Liver (tissue), 9 donors: Measurements from ENCODE around the gene SGK1. TPM values are rescaled to one million over a fixed set of nuclear protein-coding genes. Genes with fewer than 3 reads are reported as not detected.

Experiments
- DNase-seq: peaks from one replicate; pipeline ENCODE4 v3.0.0-alpha.2; 2017; ENCODE audit warnings: low spot score
- H3K27ac ChIP-seq, 2 donors: one replicate each; pipeline ENCODE4 v1.7.0; 2013; ENCODE audit warnings: inconsistent platforms in 2 of 2, low read length in 2 of 2, control low read depth in 1 of 2, low read depth in 1 of 2, mild to moderate bottlenecking in 1 of 2
- H3K27me3 ChIP-seq, 4 donors: one replicate each; pipeline versions ENCODE4 v1.6.1 to v1.7.0; 2013; ENCODE audit warnings: low read length in 3 of 4, inconsistent platforms in 1 of 4, mild to moderate bottlenecking in 1 of 4, moderate library complexity in 1 of 4; ENCODE audit not compliant: control insufficient read depth in 4 of 4, insufficient read depth in 4 of 4
- H3K36me3 ChIP-seq, 4 donors: one replicate each; pipeline versions ENCODE4 v1.6.1 to v1.7.0; 2013; ENCODE audit warnings: low read length in 3 of 4, mild to moderate bottlenecking in 3 of 4, low read depth in 1 of 4, moderate library complexity in 1 of 4; ENCODE audit not compliant: control insufficient read depth in 4 of 4, insufficient read depth in 3 of 4
- H3K4me1 ChIP-seq, 4 donors: one replicate each; pipeline versions ENCODE4 v1.6.1 to v1.7.0; 2013; ENCODE audit warnings: low read length in 3 of 4, mild to moderate bottlenecking in 3 of 4, moderate library complexity in 1 of 4; ENCODE audit not compliant: control insufficient read depth in 4 of 4, insufficient read depth in 4 of 4
- H3K4me3 ChIP-seq, 3 donors: one replicate each; pipeline versions ENCODE4 v1.6.1 to v1.7.0; 2013; ENCODE audit warnings: low read length in 3 of 3, control low read depth in 1 of 3, low read depth in 1 of 3, mild to moderate bottlenecking in 1 of 3
- H3K9ac ChIP-seq, 2 donors: one replicate each; pipeline ENCODE4 v1.7.0; 2013; ENCODE audit warnings: low read length in 2 of 2, mild to moderate bottlenecking in 2 of 2, moderate library complexity in 2 of 2, control low read depth in 1 of 2, low read depth in 1 of 2
- H3K9me3 ChIP-seq, 4 donors: one replicate each; pipeline versions ENCODE4 v1.6.1 to v1.7.0; 2013; ENCODE audit warnings: low read length in 3 of 4; ENCODE audit not compliant: control insufficient read depth in 4 of 4
- EGR1 ChIP-seq, 2 donors: IDR thresholded peaks; 2 replicates each; pipeline ENCODE4 v1.6.1; 2016 to 2018; ENCODE audit warnings: antibody characterized with exemption in 2 of 2, low read depth in 2 of 2
- FOXA1 ChIP-seq: IDR thresholded peaks from 2 replicates; pipeline ENCODE4 v1.6.1; 2016; ENCODE audit warnings: antibody characterized with exemption
- FOXA2 ChIP-seq: IDR thresholded peaks from 2 replicates; pipeline ENCODE4 v1.6.1; 2016; ENCODE audit warnings: antibody characterized with exemption
- GABPA ChIP-seq, 2 donors: IDR thresholded peaks in 1 of 2; conservative IDR thresholded peaks in 1 of 2; 2 replicates each; pipeline ENCODE4 v1.6.1; 2016; ENCODE audit warnings: antibody characterized with exemption in 2 of 2, mild to moderate bottlenecking in 1 of 2, moderate library complexity in 1 of 2
- HNF4A ChIP-seq, 2 donors: conservative IDR thresholded peaks; 2 replicates each; pipeline ENCODE4 v1.6.1; 2016; ENCODE audit warnings: antibody characterized with exemption in 2 of 2, mild to moderate bottlenecking in 2 of 2
- HNF4G ChIP-seq: IDR thresholded peaks from 2 replicates; pipeline ENCODE4 v1.6.1; 2016; ENCODE audit warnings: antibody characterized with exemption
- JUND ChIP-seq, 2 donors: IDR thresholded peaks; 2 replicates each; pipeline ENCODE4 v1.6.1; 2016; ENCODE audit warnings: antibody characterized with exemption in 2 of 2
- NR2F2 ChIP-seq: IDR thresholded peaks from 2 replicates; pipeline ENCODE4 v1.6.1; 2016; ENCODE audit warnings: antibody characterized with exemption
- RAD21 ChIP-seq, 2 donors: IDR thresholded peaks; 2 replicates each; pipeline ENCODE4 v1.6.1; 2016; ENCODE audit warnings: antibody characterized with exemption in 2 of 2, mild to moderate bottlenecking in 2 of 2
- RXRA ChIP-seq, 2 donors: IDR thresholded peaks; 2 replicates each; pipeline ENCODE4 v1.6.1; 2017 to 2018; ENCODE audit warnings: antibody characterized with exemption in 2 of 2, mild to moderate bottlenecking in 1 of 2
- SP1 ChIP-seq: IDR thresholded peaks from 2 replicates; pipeline ENCODE4 v1.6.1; 2018; ENCODE audit warnings: antibody characterized with exemption, mild to moderate bottlenecking
- TAF1 ChIP-seq: conservative IDR thresholded peaks from 2 replicates; pipeline ENCODE4 v1.6.1; 2016; ENCODE audit warnings: antibody characterized with exemption, mild to moderate bottlenecking
- YY1 ChIP-seq: IDR thresholded peaks from 2 replicates; pipeline ENCODE4 v1.6.1; 2016; ENCODE audit warnings: antibody characterized with exemption, mild to moderate bottlenecking
- WGBS: extraction: QIAGEN DNeasy Blood & Tissue Kit; methylation state at CpG from one replicate; pipeline ENCODE4 v1.1.7; 2013; 5-methylcytosine and 5-hydroxymethylcytosine counted together
- polyA plus RNA-seq, 2 donors: library from polyadenylated mRNA; stranded (reverse) in 1 of 2; unstranded in 1 of 2; fragments of 200-250 nt in 1 of 2; fragments of >200 nt in 1 of 2; fragmentation: Nextera tagmentation in 1 of 2; extraction: Ambion mirVana in 1 of 2; gene quantifications; one replicate each; pipeline versions ENCODE4 v1.2.1 to v1.2.3, GENCODE V29; 2013 to 2015
- total RNA-seq, 2 donors: library from RNA; depleted of rRNA; stranded (reverse); fragments of >200 nt; gene quantifications; one replicate each; pipeline ENCODE4 v1.2.3, GENCODE V29; 2014
- TF ChIP-seq, protein P1 (sequence below): IDR thresholded peaks from 2 replicates; pipeline ENCODE4 v1.6.1; 2016; ENCODE audit warnings: antibody characterized with exemption
- TF ChIP-seq, protein P2 (sequence below): IDR thresholded peaks from 2 replicates; pipeline ENCODE4 v1.6.1; 2016; ENCODE audit warnings: antibody characterized with exemption, mild to moderate bottlenecking
- TF ChIP-seq, protein P3 (sequence below): IDR thresholded peaks from 2 replicates; pipeline ENCODE4 v1.6.1; 2016; ENCODE audit warnings: antibody characterized with exemption
- TF ChIP-seq, protein P4 (sequence below): fragments of 150-350 bp; IDR thresholded peaks from 2 replicates; pipeline ENCODE4 v1.5.1; 2017; ENCODE audit warnings: improper control_type of control experiment, low read depth, low read length; ENCODE audit not compliant: missing input control
- TF ChIP-seq, protein P5 (sequence below): IDR thresholded peaks from 2 replicates; pipeline ENCODE4 v1.6.1; 2016; ENCODE audit warnings: antibody characterized with exemption
- donor health status: healthy.
- donor health status: healthy.
- donor health status: healthy.
- donor health status: healthy.
- donor health status: healthy.

SGK1 gene
- total and polyA plus RNA-seq, 4 donors: 28.0 to 113 (median 35.4) TPM

DNA sequence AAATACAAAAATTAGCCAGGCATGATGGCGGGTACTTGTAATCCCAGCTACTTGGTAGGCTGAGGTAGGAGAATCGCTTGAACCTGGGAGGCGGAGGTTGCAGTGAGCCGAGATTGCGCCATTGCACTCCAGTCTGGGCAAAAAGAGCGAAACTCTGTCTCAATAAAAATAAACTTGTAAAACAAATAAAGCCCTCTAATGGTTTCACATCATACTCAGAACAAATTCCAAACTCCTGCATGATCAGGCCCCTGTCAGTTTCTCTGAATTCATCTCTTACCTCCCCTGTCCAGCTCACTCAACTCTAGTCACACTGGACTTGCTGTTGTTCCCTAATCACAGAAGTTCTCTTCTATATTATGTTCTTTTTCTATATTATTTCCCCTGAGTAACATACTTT is 43.1 kb upstream of the SGK1 start:
- H3K9me3 ChIP-seq: no peaks in the 10 kb centered on the region
- no peak overlapping the region for H3K4me3 ChIP-seq
- no peaks in the 10 kb centered on the region for H3K36me3 ChIP-seq
- no peaks in the 10 kb centered on the region for H3K4me1 ChIP-seq
- WGBS: 79% methylated on average over 6 of the region's 6 CpGs
- no peak for DNase-seq
- TF ChIP-seq RXRA (IDR thresholded peaks at IDR 0.05): peak in 1 of 2 donors; percentile 9
- TF ChIP-seq, protein P1, sequence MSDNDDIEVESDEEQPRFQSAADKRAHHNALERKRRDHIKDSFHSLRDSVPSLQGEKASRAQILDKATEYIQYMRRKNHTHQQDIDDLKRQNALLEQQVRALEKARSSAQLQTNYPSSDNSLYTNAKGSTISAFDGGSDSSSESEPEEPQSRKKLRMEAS: no peak
- TF ChIP-seq EGR1 (IDR thresholded peaks at IDR 0.05; ENCODE audit: low read depth in 2 of 2): no peak
- TF ChIP-seq, protein P2, sequence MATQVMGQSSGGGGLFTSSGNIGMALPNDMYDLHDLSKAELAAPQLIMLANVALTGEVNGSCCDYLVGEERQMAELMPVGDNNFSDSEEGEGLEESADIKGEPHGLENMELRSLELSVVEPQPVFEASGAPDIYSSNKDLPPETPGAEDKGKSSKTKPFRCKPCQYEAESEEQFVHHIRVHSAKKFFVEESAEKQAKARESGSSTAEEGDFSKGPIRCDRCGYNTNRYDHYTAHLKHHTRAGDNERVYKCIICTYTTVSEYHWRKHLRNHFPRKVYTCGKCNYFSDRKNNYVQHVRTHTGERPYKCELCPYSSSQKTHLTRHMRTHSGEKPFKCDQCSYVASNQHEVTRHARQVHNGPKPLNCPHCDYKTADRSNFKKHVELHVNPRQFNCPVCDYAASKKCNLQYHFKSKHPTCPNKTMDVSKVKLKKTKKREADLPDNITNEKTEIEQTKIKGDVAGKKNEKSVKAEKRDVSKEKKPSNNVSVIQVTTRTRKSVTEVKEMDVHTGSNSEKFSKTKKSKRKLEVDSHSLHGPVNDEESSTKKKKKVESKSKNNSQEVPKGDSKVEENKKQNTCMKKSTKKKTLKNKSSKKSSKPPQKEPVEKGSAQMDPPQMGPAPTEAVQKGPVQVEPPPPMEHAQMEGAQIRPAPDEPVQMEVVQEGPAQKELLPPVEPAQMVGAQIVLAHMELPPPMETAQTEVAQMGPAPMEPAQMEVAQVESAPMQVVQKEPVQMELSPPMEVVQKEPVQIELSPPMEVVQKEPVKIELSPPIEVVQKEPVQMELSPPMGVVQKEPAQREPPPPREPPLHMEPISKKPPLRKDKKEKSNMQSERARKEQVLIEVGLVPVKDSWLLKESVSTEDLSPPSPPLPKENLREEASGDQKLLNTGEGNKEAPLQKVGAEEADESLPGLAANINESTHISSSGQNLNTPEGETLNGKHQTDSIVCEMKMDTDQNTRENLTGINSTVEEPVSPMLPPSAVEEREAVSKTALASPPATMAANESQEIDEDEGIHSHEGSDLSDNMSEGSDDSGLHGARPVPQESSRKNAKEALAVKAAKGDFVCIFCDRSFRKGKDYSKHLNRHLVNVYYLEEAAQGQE: no peak
- no peak for TF ChIP-seq SP1
- no peak for TF ChIP-seq HNF4G
- no peak for TF ChIP-seq FOXA2
- no peak for TF ChIP-seq JUND (IDR thresholded peaks at IDR 0.05)
- TF ChIP-seq GABPA (IDR thresholded peaks at IDR 0.05 in 1 of 2, conservative IDR thresholded peaks at IDR 0.05 in 1 of 2): no peak
- no peak for TF ChIP-seq TAF1
- TF ChIP-seq, protein P3, sequence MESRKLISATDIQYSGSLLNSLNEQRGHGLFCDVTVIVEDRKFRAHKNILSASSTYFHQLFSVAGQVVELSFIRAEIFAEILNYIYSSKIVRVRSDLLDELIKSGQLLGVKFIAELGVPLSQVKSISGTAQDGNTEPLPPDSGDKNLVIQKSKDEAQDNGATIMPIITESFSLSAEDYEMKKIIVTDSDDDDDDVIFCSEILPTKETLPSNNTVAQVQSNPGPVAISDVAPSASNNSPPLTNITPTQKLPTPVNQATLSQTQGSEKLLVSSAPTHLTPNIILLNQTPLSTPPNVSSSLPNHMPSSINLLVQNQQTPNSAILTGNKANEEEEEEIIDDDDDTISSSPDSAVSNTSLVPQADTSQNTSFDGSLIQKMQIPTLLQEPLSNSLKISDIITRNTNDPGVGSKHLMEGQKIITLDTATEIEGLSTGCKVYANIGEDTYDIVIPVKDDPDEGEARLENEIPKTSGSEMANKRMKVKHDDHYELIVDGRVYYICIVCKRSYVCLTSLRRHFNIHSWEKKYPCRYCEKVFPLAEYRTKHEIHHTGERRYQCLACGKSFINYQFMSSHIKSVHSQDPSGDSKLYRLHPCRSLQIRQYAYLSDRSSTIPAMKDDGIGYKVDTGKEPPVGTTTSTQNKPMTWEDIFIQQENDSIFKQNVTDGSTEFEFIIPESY: no peak
- no peak for TF ChIP-seq NR2F2
- TF ChIP-seq, protein P4, sequence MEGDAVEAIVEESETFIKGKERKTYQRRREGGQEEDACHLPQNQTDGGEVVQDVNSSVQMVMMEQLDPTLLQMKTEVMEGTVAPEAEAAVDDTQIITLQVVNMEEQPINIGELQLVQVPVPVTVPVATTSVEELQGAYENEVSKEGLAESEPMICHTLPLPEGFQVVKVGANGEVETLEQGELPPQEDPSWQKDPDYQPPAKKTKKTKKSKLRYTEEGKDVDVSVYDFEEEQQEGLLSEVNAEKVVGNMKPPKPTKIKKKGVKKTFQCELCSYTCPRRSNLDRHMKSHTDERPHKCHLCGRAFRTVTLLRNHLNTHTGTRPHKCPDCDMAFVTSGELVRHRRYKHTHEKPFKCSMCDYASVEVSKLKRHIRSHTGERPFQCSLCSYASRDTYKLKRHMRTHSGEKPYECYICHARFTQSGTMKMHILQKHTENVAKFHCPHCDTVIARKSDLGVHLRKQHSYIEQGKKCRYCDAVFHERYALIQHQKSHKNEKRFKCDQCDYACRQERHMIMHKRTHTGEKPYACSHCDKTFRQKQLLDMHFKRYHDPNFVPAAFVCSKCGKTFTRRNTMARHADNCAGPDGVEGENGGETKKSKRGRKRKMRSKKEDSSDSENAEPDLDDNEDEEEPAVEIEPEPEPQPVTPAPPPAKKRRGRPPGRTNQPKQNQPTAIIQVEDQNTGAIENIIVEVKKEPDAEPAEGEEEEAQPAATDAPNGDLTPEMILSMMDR: no peak
- no peak for TF ChIP-seq RAD21 (IDR thresholded peaks at IDR 0.05)
- TF ChIP-seq, protein P5, sequence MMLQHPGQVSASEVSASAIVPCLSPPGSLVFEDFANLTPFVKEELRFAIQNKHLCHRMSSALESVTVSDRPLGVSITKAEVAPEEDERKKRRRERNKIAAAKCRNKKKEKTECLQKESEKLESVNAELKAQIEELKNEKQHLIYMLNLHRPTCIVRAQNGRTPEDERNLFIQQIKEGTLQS: no peak
- TF ChIP-seq HNF4A (conservative IDR thresholded peaks at IDR 0.05): peak in 1 of 2 donors; percentile 28
- no peak for TF ChIP-seq YY1
- no peak for TF ChIP-seq FOXA1
- no peak overlapping the region for H3K9ac ChIP-seq
- H3K27ac ChIP-seq: no peak overlapping the region
- no peaks in the 10 kb centered on the region for H3K27me3 ChIP-seq

DNA sequence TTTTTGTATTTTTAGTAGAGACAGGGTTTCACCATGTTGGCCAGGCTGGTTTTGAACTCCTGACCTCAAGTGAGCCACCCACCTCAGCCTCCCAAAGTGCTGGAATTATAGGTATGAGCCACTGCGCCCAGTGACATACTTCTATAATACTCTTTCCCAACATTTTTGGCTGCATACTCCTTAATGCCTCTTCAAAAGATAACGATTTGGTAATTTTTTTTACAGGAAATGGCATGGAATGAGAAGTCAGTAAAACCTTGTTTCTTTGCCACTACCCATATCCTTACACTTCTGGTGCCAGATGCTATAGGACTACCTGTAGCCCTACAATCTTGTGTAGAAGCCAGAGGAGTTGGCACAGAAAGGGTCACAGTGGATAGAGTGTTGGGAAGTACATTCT is 41.4 kb upstream of the SGK1 start:
- Histone ChIP-seq H3K27me3 (no peaks in the 10 kb centered on the region), H3K9ac (no peak overlapping the region), H3K4me3 (no peak overlapping the region), H3K4me1 (no peaks in the 10 kb centered on the region), H3K36me3 (no peaks in the 10 kb centered on the region), H3K27ac (no peak overlapping the region), H3K9me3 (no peaks in the 10 kb centered on the region)
- no peak for DNase-seq
- 89% methylated on average over 2 of the region's 2 CpGs for WGBS
- TF ChIP-seq FOXA2 (no peak), GABPA (IDR thresholded peaks at IDR 0.05 in 1 of 2, conservative IDR thresholded peaks at IDR 0.05 in 1 of 2) (no peak), HNF4G (no peak), RXRA (IDR thresholded peaks at IDR 0.05) (no peak), HNF4A (conservative IDR thresholded peaks at IDR 0.05) (no peak), JUND (IDR thresholded peaks at IDR 0.05) (no peak), TAF1 (no peak)
- TF ChIP-seq, protein P4: no peak
- TF ChIP-seq, protein P1: no peak
- TF ChIP-seq, protein P5: no peak
